Measurements from ENCODE around the gene FBXL3.

DNA sequence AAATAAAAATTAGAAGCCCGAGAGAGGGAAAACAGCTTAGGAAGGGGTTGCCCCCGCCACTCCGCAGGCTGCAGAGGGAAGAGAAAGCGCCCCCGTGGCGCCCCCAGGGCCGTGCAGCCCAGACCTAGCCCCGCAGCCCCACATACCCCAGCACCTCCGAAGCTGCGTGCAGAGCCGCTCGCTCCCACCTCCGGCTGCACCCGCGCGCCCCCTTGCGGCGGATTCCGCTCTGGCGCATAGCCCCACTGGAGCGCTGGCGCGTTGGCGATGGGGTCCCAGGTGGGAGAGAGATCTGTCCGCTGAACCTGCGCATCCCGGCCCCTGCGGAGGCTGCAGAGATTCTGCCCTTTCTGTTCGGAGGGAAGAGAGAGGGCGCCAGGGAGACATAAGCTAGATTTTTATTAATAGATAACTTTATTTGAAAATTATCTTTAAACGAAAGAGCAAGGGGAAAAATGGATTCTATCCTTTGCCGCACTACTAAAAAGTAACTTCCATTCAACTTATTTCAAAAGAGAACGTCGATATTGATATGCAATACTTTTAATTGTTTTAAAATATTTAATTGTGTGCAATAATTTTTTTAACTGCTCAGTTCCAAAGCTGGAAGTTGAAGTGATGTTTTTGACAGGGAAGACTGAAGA is 46.8 kb downstream of the FBXL3 start:
- TF ChIP-seq CTCF (IDR thresholded peaks at IDR 0.05; ENCODE audit: low read depth, low read length) = peak; percentile 94
- TF ChIP-seq POLR2A (IDR thresholded peaks at IDR 0.05; ENCODE audit: extremely low read depth, insufficient read length) = no peak
- TF ChIP-seq MAX (IDR thresholded peaks at IDR 0.05; ENCODE audit: low read depth, low read length) = 0 out of 2 replicates have a peak, but pooled peaks have one; percentile 49
- peak; percentile 50; the same call in 1 of the 2 replicates for TF ChIP-seq MYC (IDR thresholded peaks at IDR 0.05; ENCODE audit: low read depth, low read length)

All from NB4 (cell line).